Measurements from ENCODE around the gene INF2. TPM values are rescaled to one million over a fixed set of nuclear protein-coding genes. Genes with fewer than 3 reads are reported as not detected.

Gene INF2
- total and polyA plus RNA-seq, 12 donors = 22.5 to 73.8 (median 28.4) TPM

GRCh38 chr14:104702106-104702505 is 12.7 kb downstream of the INF2 start:
- H3K36me3 ChIP-seq = peaks cover 0 to 62% (median 19%) of the 10 kb centered on the region in 9 donors

DNA sequence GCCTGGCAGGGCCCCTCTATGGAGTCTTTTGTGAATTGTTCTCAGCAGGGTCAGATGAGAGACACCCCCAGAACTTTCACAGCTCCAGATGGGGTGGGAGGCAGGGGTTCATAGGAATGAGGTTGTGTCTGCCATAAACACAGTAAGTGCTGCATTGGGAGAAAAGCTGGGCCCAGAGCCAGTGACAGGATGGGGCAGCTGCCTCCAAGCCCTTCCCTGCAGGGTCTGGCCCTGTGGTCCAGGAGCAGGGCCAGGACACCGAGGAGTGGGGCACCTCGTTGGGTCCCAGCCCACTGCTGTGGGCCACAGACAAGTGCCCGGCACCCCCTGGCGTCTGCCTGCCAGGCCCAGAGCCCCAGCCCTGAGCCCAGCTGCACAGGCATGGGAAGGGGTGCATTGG is 13.3 kb downstream of the INF2 start:
- Histone ChIP-seq H3K27ac (peak overlapping the region in 1 of 10 donors; percentile 4), H3K36me3 (peaks cover 0 to 59% (median 19%) of the 10 kb centered on the region in 9 donors), H3K4me1 (peaks cover 24 to 52% (median 34%) of the 10 kb centered on the region in 9 donors), H3K4me3 (no peak overlapping the region), H3K9me3 (no peaks in the 10 kb centered on the region), H3K27me3 (no peaks in the 10 kb centered on the region)
- no peak for TF ChIP-seq CTCF (IDR thresholded peaks at IDR 0.05)
- no peak for DNase-seq
- 91 to 96% methylated on average over 4 of the region's 4 CpGs for WGBS, 2 donors
- ATAC-seq = no peak
- intact Hi-C loops (cut with DNase I) = no loop called here

More at GRCh38 chr14:104702106-104702505, 12.7 kb downstream of the INF2 start:
- no peak for DNase-seq
- H3K9me3 ChIP-seq = no peaks in the 10 kb centered on the region
- no peaks in the 10 kb centered on the region for H3K27me3 ChIP-seq
- intact Hi-C loops (cut with DNase I) = no loop called here
- no peak for ATAC-seq
- no peak overlapping the region for H3K27ac ChIP-seq
- peaks cover 30 to 58% (median 40%) of the 10 kb centered on the region in 9 donors for H3K4me1 ChIP-seq
- H3K4me3 ChIP-seq = no peak overlapping the region
- WGBS, 2 donors = 73 to 81% methylated on average over 12 of the region's 12 CpGs
- no peak for TF ChIP-seq CTCF (IDR thresholded peaks at IDR 0.05)

GRCh38 chr14:104703269-104703668 is 13.9 kb downstream of the INF2 start:
- intact Hi-C loops (cut with DNase I) = no loop called here
- TF ChIP-seq CTCF (IDR thresholded peaks at IDR 0.05) = no peak
- 96% methylated on average over 28 of the region's 28 CpGs for WGBS, 2 donors
- no peak overlapping the region for H3K27ac ChIP-seq
- DNase-seq (no peak), ATAC-seq (no peak)
- no peak overlapping the region for H3K4me3 ChIP-seq
- H3K27me3 ChIP-seq = no peaks in the 10 kb centered on the region
- peaks cover 18 to 47% (median 32%) of the 10 kb centered on the region in 9 donors for H3K4me1 ChIP-seq
- peaks cover 0 to 59% (median 19%) of the 10 kb centered on the region in 9 donors for H3K36me3 ChIP-seq
- H3K9me3 ChIP-seq = no peaks in the 10 kb centered on the region

DNA sequence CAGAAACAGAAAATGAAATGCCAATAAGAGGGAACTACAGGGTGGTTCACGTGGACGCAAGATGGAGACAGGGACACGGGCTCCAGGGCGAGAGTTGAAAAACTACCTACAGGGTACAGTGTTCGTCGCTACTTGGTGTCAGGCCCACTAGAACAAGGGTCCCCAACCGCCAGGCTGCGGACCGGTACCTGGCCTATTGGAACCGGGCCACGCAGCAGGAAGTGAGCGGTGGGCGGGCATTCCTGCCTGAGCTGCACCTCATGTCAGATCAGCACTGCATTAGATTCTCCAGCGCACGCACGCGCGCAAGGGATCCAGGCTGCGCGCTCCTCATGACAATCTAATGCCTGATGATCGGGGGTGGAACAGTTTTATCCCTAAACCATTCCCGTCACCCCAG is 14.8 kb downstream of the INF2 start:
- Histone ChIP-seq H3K27me3 (no peaks in the 10 kb centered on the region), H3K4me1 (peaks cover 8 to 47% (median 22%) of the 10 kb centered on the region in 9 donors), H3K4me3 (no peak overlapping the region), H3K36me3 (peaks cover 0 to 64% (median 19%) of the 10 kb centered on the region in 9 donors), H3K9me3 (no peaks in the 10 kb centered on the region), H3K27ac (no peak overlapping the region)
- TF ChIP-seq CTCF (IDR thresholded peaks at IDR 0.05) = no peak
- intact Hi-C loops (cut with DNase I) = no loop called here
- DNase-seq (no peak), ATAC-seq (no peak)
- WGBS, 2 donors = 99% methylated on average over 22 of the region's 22 CpGs
